ENCODE results near the gene SLTM.

Gene SLTM

GRCh38 chr15:58909616-58910015 lies 23.9 kb downstream of the SLTM start:
- TF ChIP-seq TEAD4 (IDR thresholded peaks at IDR 0.05) (no peak), EGR1 (IDR thresholded peaks at IDR 0.05) (no peak), NFIC (IDR thresholded peaks at IDR 0.05) (no peak), RAD21 (IDR thresholded peaks at IDR 0.05; ENCODE audit: low read depth) (no peak), CEBPB (IDR thresholded peaks at IDR 0.05) (no peak), TAF1 (IDR thresholded peaks at IDR 0.05; ENCODE audit: low read depth) (no peak), ZBTB7A (IDR thresholded peaks at IDR 0.05; ENCODE audit: low read depth) (no peak), FOXM1 (IDR thresholded peaks at IDR 0.05; ENCODE audit: borderline replicate concordance, low read depth) (no peak), REST (IDR thresholded peaks at IDR 0.05; ENCODE audit: low read depth) (no peak), EP300 (IDR thresholded peaks at IDR 0.05; ENCODE audit: borderline replicate concordance) (no peak), TCF12 (IDR thresholded peaks at IDR 0.05; ENCODE audit: low read depth) (no peak), USF1 (IDR thresholded peaks at IDR 0.05) (no peak)

- TF ChIP-seq USF1 (IDR thresholded peaks at IDR 0.05) (no peak), TEAD4 (IDR thresholded peaks at IDR 0.05) (no peak), CREB1 (IDR thresholded peaks at IDR 0.05; ENCODE audit: low read depth) (no peak), YY1 (IDR thresholded peaks at IDR 0.05; ENCODE audit: low read depth) (no peak), CEBPB (IDR thresholded peaks at IDR 0.05) (no peak), FOXM1 (IDR thresholded peaks at IDR 0.05; ENCODE audit: borderline replicate concordance, low read depth) (no peak), TAF1 (IDR thresholded peaks at IDR 0.05; ENCODE audit: low read depth) (no peak), EP300 (IDR thresholded peaks at IDR 0.05; ENCODE audit: borderline replicate concordance) (no peak), REST (IDR thresholded peaks at IDR 0.05; ENCODE audit: low read depth) (no peak), MAX (IDR thresholded peaks at IDR 0.05) (no peak), EGR1 (IDR thresholded peaks at IDR 0.05) (no peak), NFIC (IDR thresholded peaks at IDR 0.05) (no peak), TCF12 (IDR thresholded peaks at IDR 0.05; ENCODE audit: low read depth) (no peak)
Observed at GRCh38 chr15:58908550-58909309, 24.7 kb downstream of the SLTM start.

GRCh38 chr15:58900631-58901030 lies 32.8 kb downstream of the SLTM start:
- TF ChIP-seq RAD21 (IDR thresholded peaks at IDR 0.05; ENCODE audit: low read depth) (no peak), TAF1 (IDR thresholded peaks at IDR 0.05; ENCODE audit: low read depth) (no peak), TEAD4 (IDR thresholded peaks at IDR 0.05) (no peak), MAX (IDR thresholded peaks at IDR 0.05) (no peak), CREB1 (IDR thresholded peaks at IDR 0.05; ENCODE audit: low read depth) (no peak), YY1 (IDR thresholded peaks at IDR 0.05; ENCODE audit: low read depth) (no peak), REST (IDR thresholded peaks at IDR 0.05; ENCODE audit: low read depth) (no peak), TCF12 (IDR thresholded peaks at IDR 0.05; ENCODE audit: low read depth) (no peak), EGR1 (IDR thresholded peaks at IDR 0.05) (no peak), USF1 (IDR thresholded peaks at IDR 0.05) (no peak), ZBTB7A (IDR thresholded peaks at IDR 0.05; ENCODE audit: low read depth) (no peak), FOXM1 (IDR thresholded peaks at IDR 0.05; ENCODE audit: borderline replicate concordance, low read depth) (no peak), CEBPB (IDR thresholded peaks at IDR 0.05) (no peak), NFIC (IDR thresholded peaks at IDR 0.05) (no peak)

All from Ishikawa (cell line).